Uterus (tissue), 4 donors: ENCODE data around the gene PERM1. TPM values are rescaled to one million over a fixed set of nuclear protein-coding genes. Genes with fewer than 3 reads are reported as not detected.
"Not testable (repeated sequence)": the region's sequence is repeated elsewhere in the genome, so short reads cannot be mapped to it uniquely, and the experiment has no call there.

Experiments
- DNase-seq, 2 donors: peaks; one replicate each; pipeline ENCODE4 v3.0.0-alpha.2; 2019 to 2020
- H3K27ac ChIP-seq, 2 donors: fragments of 200-600 bp; sonication (generic); 1 replicate in 1 of 2; 2 replicates in 1 of 2; pipeline ENCODE4 v1.5.1; 2016 to 2018
- H3K27me3 ChIP-seq, 2 donors: fragments of 200-600 bp; sonication (generic); one replicate each; pipeline ENCODE4 v1.5.1; 2018 to 2019; ENCODE audit warnings: control low read depth in 1 of 2
- H3K36me3 ChIP-seq, 2 donors: fragments of 200-600 bp; sonication (generic); one replicate each; pipeline ENCODE4 v1.5.1; 2019; ENCODE audit warnings: control low read depth in 1 of 2
- H3K4me1 ChIP-seq, 2 donors: fragments of 200-600 bp; sonication (generic); one replicate each; pipeline ENCODE4 v1.5.1; 2018 to 2019; ENCODE audit warnings: control low read depth in 1 of 2
- H3K4me3 ChIP-seq, 2 donors: fragments of 200-600 bp; sonication (generic); 1 replicate in 1 of 2; 2 replicates in 1 of 2; pipeline ENCODE4 v1.5.1; 2018 to 2019; ENCODE audit warnings: mild to moderate bottlenecking in 1 of 2
- H3K9me3 ChIP-seq, 2 donors: fragments of 200-600 bp; sonication (generic); one replicate each; pipeline ENCODE4 v1.5.1; 2019; ENCODE audit warnings: control low read depth in 1 of 2
- POLR2A ChIP-seq, 2 donors: fragments of 450-650 bp; IDR thresholded peaks; one replicate each; pipeline ENCODE4 v1.6.1; 2016; ENCODE audit warnings: antibody characterized with exemption in 2 of 2, mild to moderate bottlenecking in 1 of 2, moderate library complexity in 1 of 2
- intact Hi-C: fragments of 100-400 bp; cut with DNase I; formaldehyde crosslinking; loops from one replicate; pipeline ENCODE4 v1.15.1; 2023; ENCODE audit warnings: low total_unique reads
- total RNA-seq, 4 donors: library from RNA; depleted of rRNA in 3 of 4; stranded (reverse); fragments of >200 nt in 3 of 4; gene quantifications; one replicate each; pipeline versions ENCODE4 v1.1.0 to v1.2.4, GENCODE V29; 2014 to 2023
- TF ChIP-seq, protein P1 (sequence below), 4 experiments: fragments of 200-600 bp in 2 of 4; fragments of 450-650 bp in 2 of 4; sonication (generic) in 2 of 4; IDR thresholded peaks; one replicate each; pipeline ENCODE4 v1.5.1; 2016 to 2019; ENCODE audit warnings: antibody characterized with exemption in 4 of 4, mild to moderate bottlenecking in 2 of 4, moderate library complexity in 1 of 4
- donor health status: DM: yes; HTN: yes; CAD: no.

PERM1 gene
- total RNA-seq, 4 donors from 2014 or later, result 2.3 TPM; not detected in 3

DNA sequence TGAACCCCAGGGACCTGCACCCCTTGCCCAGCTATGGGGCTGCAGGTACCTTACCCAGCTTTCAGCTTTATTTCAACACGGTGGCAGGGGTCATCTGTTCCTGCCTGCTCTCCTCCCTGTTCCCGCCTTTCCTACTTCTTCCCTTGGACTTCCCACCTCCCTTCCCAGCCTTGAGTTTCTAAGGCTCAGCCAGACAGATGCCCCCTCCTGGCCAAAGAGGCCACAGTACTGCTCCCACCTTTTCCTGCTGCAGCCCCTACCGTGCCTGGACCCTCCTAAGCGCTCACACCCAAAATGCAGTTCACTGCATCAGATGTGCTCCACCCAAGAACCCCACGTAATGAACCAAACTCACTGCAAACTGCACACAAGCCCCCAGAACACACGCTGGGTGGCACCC lies 30.5 kb downstream of the PERM1 start:
- no peaks in the 10 kb centered on the region for H3K4me1 ChIP-seq
- no peaks in the 10 kb centered on the region for H3K9me3 ChIP-seq
- H3K36me3 ChIP-seq, result no peaks in the 10 kb centered on the region
- no peak for DNase-seq
- H3K27me3 ChIP-seq, result no peaks in the 10 kb centered on the region
- intact Hi-C loops, result no loop called here
- H3K4me3 ChIP-seq, result no peak overlapping the region
- no peak for TF ChIP-seq POLR2A (IDR thresholded peaks at IDR 0.05)
- TF ChIP-seq, protein P1, sequence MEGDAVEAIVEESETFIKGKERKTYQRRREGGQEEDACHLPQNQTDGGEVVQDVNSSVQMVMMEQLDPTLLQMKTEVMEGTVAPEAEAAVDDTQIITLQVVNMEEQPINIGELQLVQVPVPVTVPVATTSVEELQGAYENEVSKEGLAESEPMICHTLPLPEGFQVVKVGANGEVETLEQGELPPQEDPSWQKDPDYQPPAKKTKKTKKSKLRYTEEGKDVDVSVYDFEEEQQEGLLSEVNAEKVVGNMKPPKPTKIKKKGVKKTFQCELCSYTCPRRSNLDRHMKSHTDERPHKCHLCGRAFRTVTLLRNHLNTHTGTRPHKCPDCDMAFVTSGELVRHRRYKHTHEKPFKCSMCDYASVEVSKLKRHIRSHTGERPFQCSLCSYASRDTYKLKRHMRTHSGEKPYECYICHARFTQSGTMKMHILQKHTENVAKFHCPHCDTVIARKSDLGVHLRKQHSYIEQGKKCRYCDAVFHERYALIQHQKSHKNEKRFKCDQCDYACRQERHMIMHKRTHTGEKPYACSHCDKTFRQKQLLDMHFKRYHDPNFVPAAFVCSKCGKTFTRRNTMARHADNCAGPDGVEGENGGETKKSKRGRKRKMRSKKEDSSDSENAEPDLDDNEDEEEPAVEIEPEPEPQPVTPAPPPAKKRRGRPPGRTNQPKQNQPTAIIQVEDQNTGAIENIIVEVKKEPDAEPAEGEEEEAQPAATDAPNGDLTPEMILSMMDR (IDR thresholded peaks at IDR 0.05), result no peak
- H3K27ac ChIP-seq, result no peak overlapping the region

DNA sequence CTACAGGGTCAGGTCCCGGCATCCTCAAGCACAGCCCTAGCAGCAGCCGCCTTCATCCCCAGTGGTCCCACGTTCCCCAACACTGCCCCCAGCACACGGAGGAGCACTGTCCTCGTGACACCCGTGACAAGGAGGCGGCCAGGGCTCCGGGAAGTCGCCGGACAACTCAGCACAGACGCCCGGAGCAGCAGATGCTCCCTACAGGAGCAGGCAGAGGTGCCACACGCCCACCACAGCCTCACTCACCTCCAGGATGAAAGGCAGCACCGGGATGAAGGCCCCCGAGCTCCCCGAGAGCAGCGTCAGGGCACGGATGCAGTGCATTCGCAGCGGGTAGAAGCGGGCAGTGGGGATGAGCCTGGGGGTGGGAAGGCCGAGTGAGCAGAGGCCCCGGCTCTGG lies 31.0 kb downstream of the PERM1 start:
- Histone ChIP-seq H3K4me1 (no peaks in the 10 kb centered on the region), H3K4me3 (no peak overlapping the region), H3K9me3 (no peaks in the 10 kb centered on the region), H3K36me3 (no peaks in the 10 kb centered on the region), H3K27me3 (no peaks in the 10 kb centered on the region), H3K27ac (no peak overlapping the region)
- DNase-seq, result no peak
- intact Hi-C loops, result no loop called here
- TF ChIP-seq POLR2A (IDR thresholded peaks at IDR 0.05), result no peak
- TF ChIP-seq, protein P1 (IDR thresholded peaks at IDR 0.05), result no peak

DNA sequence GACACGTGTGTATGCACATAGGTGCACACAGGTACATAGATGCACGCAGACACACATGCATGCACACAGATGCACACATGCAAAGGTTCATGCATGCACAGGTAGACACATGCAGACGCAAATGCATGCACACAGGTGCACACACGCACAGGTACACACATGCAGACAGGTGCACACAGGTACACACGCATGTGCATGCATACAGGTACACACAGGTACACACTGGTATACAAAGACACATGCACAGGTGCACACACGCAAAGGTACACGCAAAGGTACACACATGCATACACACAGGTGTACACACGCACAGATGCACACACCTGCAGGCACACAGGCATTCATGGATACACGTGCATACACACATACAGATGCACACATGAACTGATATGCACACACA lies 31.6 kb downstream of the PERM1 start:
- Histone ChIP-seq H3K4me3 (no peak overlapping the region), H3K36me3 (no peaks in the 10 kb centered on the region), H3K4me1 (no peaks in the 10 kb centered on the region), H3K27me3 (no peaks in the 10 kb centered on the region), H3K27ac (no peak overlapping the region), H3K9me3 (no peaks in the 10 kb centered on the region)
- no peak for TF ChIP-seq POLR2A (IDR thresholded peaks at IDR 0.05)
- TF ChIP-seq, protein P1 (IDR thresholded peaks at IDR 0.05), result no peak
- intact Hi-C loops, result no loop called here
- DNase-seq, result no peak

DNA sequence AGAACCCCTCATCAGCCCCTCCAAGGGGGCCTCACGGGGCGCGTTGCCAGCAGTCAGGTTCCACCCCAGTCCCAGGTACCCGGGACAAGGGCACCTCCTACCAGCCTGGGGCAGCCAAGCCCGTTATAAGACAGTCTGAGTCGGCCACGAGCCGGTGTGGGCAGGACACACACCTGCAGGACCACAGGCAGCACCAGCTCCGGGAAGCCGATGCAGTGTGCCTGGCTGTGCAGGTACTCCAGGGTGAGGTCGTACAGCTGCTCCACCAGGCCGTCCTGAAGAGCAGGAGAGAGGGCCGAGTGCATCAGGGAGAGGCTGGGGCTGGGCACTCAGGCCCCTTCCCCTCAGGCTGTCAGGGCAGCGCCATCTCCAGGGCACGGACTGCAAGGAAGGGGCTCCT lies 33.9 kb downstream of the PERM1 start:
- H3K36me3 ChIP-seq, result no peaks in the 10 kb centered on the region
- H3K27ac ChIP-seq, result no peak overlapping the region
- no peaks in the 10 kb centered on the region for H3K9me3 ChIP-seq
- H3K4me3 ChIP-seq, result no peak overlapping the region
- no peaks in the 10 kb centered on the region for H3K27me3 ChIP-seq
- H3K4me1 ChIP-seq, result peaks cover 0 to 9% of the 10 kb centered on the region in 2 donors
- intact Hi-C loops, result no loop called here
- TF ChIP-seq, protein P1 (IDR thresholded peaks at IDR 0.05), result no peak
- no peak for TF ChIP-seq POLR2A (IDR thresholded peaks at IDR 0.05)
- DNase-seq, result no peak

DNA sequence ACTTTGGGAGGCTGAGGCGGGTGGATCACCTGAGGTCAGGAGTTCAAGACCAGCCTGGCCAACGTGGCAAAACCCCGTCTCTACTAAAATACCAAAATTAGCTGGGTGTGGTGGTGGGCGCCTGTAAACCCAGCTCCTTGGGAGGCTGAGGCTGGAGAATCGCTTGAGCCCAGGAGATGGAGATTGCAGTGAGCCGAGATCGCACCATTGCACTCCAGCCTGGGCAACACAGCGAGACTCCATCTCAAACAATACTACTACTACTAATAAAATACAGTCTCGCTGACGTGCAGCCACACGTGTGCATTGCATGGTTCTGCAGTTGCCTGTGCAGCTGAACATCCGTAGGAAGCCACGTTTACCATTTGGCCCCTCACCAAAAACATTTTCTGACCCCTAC lies 35.1 kb downstream of the PERM1 start:
- H3K36me3 ChIP-seq, H3K9me3 ChIP-seq, DNase-seq, H3K4me3 ChIP-seq, H3K27me3 ChIP-seq, H3K27ac ChIP-seq, intact Hi-C loops: not testable (repeated sequence)
- H3K4me1 ChIP-seq, result peaks cover 0 to 19% of the 10 kb centered on the region in 2 donors
